Measurements from ENCODE around the gene LRRC8D.

Gene LRRC8D

GRCh38 chr1:89843273-89844130 lies 22.7 kb downstream of the LRRC8D start:
- Histone ChIP-seq H2BK15ac (ENCODE audit: low read depth, poor library complexity, severe bottlenecking) (peak overlapping the region; percentile 39), H3K14ac (ENCODE audit: low read length in 2 of 2) (peak overlapping the region in 1 of 2 experiments; percentile 91), H2BK120ac (ENCODE audit: low read depth, low read length) (peak overlapping the region; percentile 83), H3K79me1 (replicated peaks; ENCODE audit: low read length, poor library complexity, severe bottlenecking) (peaks cover 30% of the 10 kb centered on the region), H2BK5ac (ENCODE audit: low read depth, low read length, poor library complexity, severe bottlenecking) (no peak overlapping the region), H2AFZ (ENCODE audit: low read depth, low read length) (peak overlapping the region; percentile 75), H3K9me3 (ENCODE audit: control insufficient read depth, low read length) (no peaks in the 10 kb centered on the region), H3K27ac (ENCODE audit: low read length, poor library complexity, severe bottlenecking) (peak overlapping the region; percentile 74), H3K4me2 (ENCODE audit: low read length, poor library complexity, severe bottlenecking) (peak overlapping the region; percentile 89), H4K8ac (ENCODE audit: low read length) (peak overlapping the region; percentile 47), H3K4me3 (ENCODE audit: insufficient read depth in 1 of 2, low read depth in 1 of 2, low read length in 2 of 2) (peak overlapping the region; percentile 91 to 92), H2BK12ac (ENCODE audit: low read length in 2 of 2) (peak overlapping the region; percentile 69 to 97), H3K23ac (ENCODE audit: low read length in 2 of 2) (peak overlapping the region; percentile 15 to 46), H3K4me1 (ENCODE audit: control insufficient read depth, insufficient read depth, low read depth, low read length) (peaks cover 3% of the 10 kb centered on the region), H3K18ac (ENCODE audit: low read depth in 1 of 2, low read length in 2 of 2) (peak overlapping the region; percentile 92 to 100), H3K9ac (ENCODE audit: low read length) (peak overlapping the region; percentile 90), H4K91ac (ENCODE audit: low read length) (peak overlapping the region; percentile 94), H3K4ac (ENCODE audit: low read depth in 1 of 2, low read length in 2 of 2) (peak overlapping the region; percentile 29 to 94), H3K36me3 (ENCODE audit: control insufficient read depth in 1 of 2, insufficient read depth in 2 of 2, low read depth in 1 of 2, low read length in 2 of 2) (peaks cover 0 to 3% of the 10 kb centered on the region in 2 experiments), H3K27me3 (ENCODE audit: control insufficient read depth in 1 of 2, insufficient read depth in 1 of 2, low read length in 2 of 2) (no peaks in the 10 kb centered on the region), H2AK5ac (ENCODE audit: low read length, severe bottlenecking) (no peak overlapping the region)
- DNase-seq = peak; percentile 78
- under 1% methylated on average over 58 of the region's 63 CpGs for WGBS

GRCh38 chr1:89844241-89844807 lies 23.5 kb downstream of the LRRC8D start:
- peak; percentile 60 for DNase-seq
- peak overlapping the region in 1 of 2 experiments; percentile 91 for H3K4me3 ChIP-seq (ENCODE audit: insufficient read depth in 1 of 2, low read depth in 1 of 2, low read length in 2 of 2)
- H4K8ac ChIP-seq (ENCODE audit: low read length) = peak overlapping the region; percentile 47
- no peak overlapping the region for H2BK5ac ChIP-seq (ENCODE audit: low read depth, low read length, poor library complexity, severe bottlenecking)
- no peak overlapping the region for H3K23ac ChIP-seq (ENCODE audit: low read length in 2 of 2)
- H2BK12ac ChIP-seq (ENCODE audit: low read length in 2 of 2) = no peak overlapping the region
- H3K27me3 ChIP-seq (ENCODE audit: control insufficient read depth in 1 of 2, insufficient read depth in 1 of 2, low read length in 2 of 2) = no peaks in the 10 kb centered on the region
- H4K91ac ChIP-seq (ENCODE audit: low read length) = no peak overlapping the region
- H2AFZ ChIP-seq (ENCODE audit: low read depth, low read length) = no peak overlapping the region
- H3K14ac ChIP-seq (ENCODE audit: low read length in 2 of 2) = no peak overlapping the region
- peaks cover 0 to 3% of the 10 kb centered on the region in 2 experiments for H3K36me3 ChIP-seq (ENCODE audit: control insufficient read depth in 1 of 2, insufficient read depth in 2 of 2, low read depth in 1 of 2, low read length in 2 of 2)
- H3K79me1 ChIP-seq (replicated peaks; ENCODE audit: low read length, poor library complexity, severe bottlenecking) = peaks cover 29% of the 10 kb centered on the region
- peak overlapping the region; percentile 89 for H3K4me2 ChIP-seq (ENCODE audit: low read length, poor library complexity, severe bottlenecking)
- no peaks in the 10 kb centered on the region for H3K9me3 ChIP-seq (ENCODE audit: control insufficient read depth, low read length)
- peaks cover 3% of the 10 kb centered on the region for H3K4me1 ChIP-seq (ENCODE audit: control insufficient read depth, insufficient read depth, low read depth, low read length)
- H3K4ac ChIP-seq (ENCODE audit: low read depth in 1 of 2, low read length in 2 of 2) = peak overlapping the region in 1 of 2 experiments; percentile 29
- H3K9ac ChIP-seq (ENCODE audit: low read length) = peak overlapping the region; percentile 90
- H2BK120ac ChIP-seq (ENCODE audit: low read depth, low read length) = peak overlapping the region; percentile 83
- peak overlapping the region; percentile 69 for H2AK5ac ChIP-seq (ENCODE audit: low read length, severe bottlenecking)
- H2BK15ac ChIP-seq (ENCODE audit: low read depth, poor library complexity, severe bottlenecking) = no peak overlapping the region
- H3K18ac ChIP-seq (ENCODE audit: low read depth in 1 of 2, low read length in 2 of 2) = peak overlapping the region; percentile 92 to 100
- no peak overlapping the region for H3K27ac ChIP-seq (ENCODE audit: low read length, poor library complexity, severe bottlenecking)
- WGBS = 49% methylated on average over 4 of the region's 7 CpGs

GRCh38 chr1:89844860-89845259 lies 24.0 kb downstream of the LRRC8D start:
- Histone ChIP-seq H3K27ac (ENCODE audit: low read length, poor library complexity, severe bottlenecking) (no peak overlapping the region), H4K8ac (ENCODE audit: low read length) (no peak overlapping the region), H2BK120ac (ENCODE audit: low read depth, low read length) (no peak overlapping the region), H3K9ac (ENCODE audit: low read length) (peak overlapping the region; percentile 90), H3K4me1 (ENCODE audit: control insufficient read depth, insufficient read depth, low read depth, low read length) (peaks cover 3% of the 10 kb centered on the region), H3K79me1 (replicated peaks; ENCODE audit: low read length, poor library complexity, severe bottlenecking) (peaks cover 27% of the 10 kb centered on the region), H3K23ac (ENCODE audit: low read length in 2 of 2) (no peak overlapping the region), H3K36me3 (ENCODE audit: control insufficient read depth in 1 of 2, insufficient read depth in 2 of 2, low read depth in 1 of 2, low read length in 2 of 2) (peaks cover 0 to 3% of the 10 kb centered on the region in 2 experiments), H3K4me3 (ENCODE audit: insufficient read depth in 1 of 2, low read depth in 1 of 2, low read length in 2 of 2) (peak overlapping the region in 1 of 2 experiments; percentile 91), H3K14ac (ENCODE audit: low read length in 2 of 2) (no peak overlapping the region), H3K4ac (ENCODE audit: low read depth in 1 of 2, low read length in 2 of 2) (no peak overlapping the region), H3K18ac (ENCODE audit: low read depth in 1 of 2, low read length in 2 of 2) (peak overlapping the region in 1 of 2 experiments; percentile 18), H3K9me3 (ENCODE audit: control insufficient read depth, low read length) (no peaks in the 10 kb centered on the region), H3K27me3 (ENCODE audit: control insufficient read depth in 1 of 2, insufficient read depth in 1 of 2, low read length in 2 of 2) (no peaks in the 10 kb centered on the region), H2BK15ac (ENCODE audit: low read depth, poor library complexity, severe bottlenecking) (no peak overlapping the region), H2BK5ac (ENCODE audit: low read depth, low read length, poor library complexity, severe bottlenecking) (no peak overlapping the region), H2AFZ (ENCODE audit: low read depth, low read length) (no peak overlapping the region), H4K91ac (ENCODE audit: low read length) (no peak overlapping the region), H2AK5ac (ENCODE audit: low read length, severe bottlenecking) (peak overlapping the region; percentile 69), H2BK12ac (ENCODE audit: low read length in 2 of 2) (no peak overlapping the region), H3K4me2 (ENCODE audit: low read length, poor library complexity, severe bottlenecking) (no peak overlapping the region)
- DNase-seq = no peak
- WGBS = 100% methylated on average over 4 of the region's 5 CpGs

GRCh38 chr1:89847191-89847729 lies 26.4 kb downstream of the LRRC8D start:
- Histone ChIP-seq H2BK15ac (ENCODE audit: low read depth, poor library complexity, severe bottlenecking) (no peak overlapping the region), H3K4me2 (ENCODE audit: low read length, poor library complexity, severe bottlenecking) (no peak overlapping the region), H2BK12ac (ENCODE audit: low read length in 2 of 2) (no peak overlapping the region), H2BK5ac (ENCODE audit: low read depth, low read length, poor library complexity, severe bottlenecking) (no peak overlapping the region), H3K4me3 (ENCODE audit: insufficient read depth in 1 of 2, low read depth in 1 of 2, low read length in 2 of 2) (no peak overlapping the region), H3K27me3 (ENCODE audit: control insufficient read depth in 1 of 2, insufficient read depth in 1 of 2, low read length in 2 of 2) (no peaks in the 10 kb centered on the region), H2BK120ac (ENCODE audit: low read depth, low read length) (no peak overlapping the region), H3K9me3 (ENCODE audit: control insufficient read depth, low read length) (no peaks in the 10 kb centered on the region), H2AFZ (ENCODE audit: low read depth, low read length) (no peak overlapping the region), H4K91ac (ENCODE audit: low read length) (no peak overlapping the region), H3K79me1 (replicated peaks; ENCODE audit: low read length, poor library complexity, severe bottlenecking) (peaks cover 18% of the 10 kb centered on the region), H3K36me3 (ENCODE audit: control insufficient read depth in 1 of 2, insufficient read depth in 2 of 2, low read depth in 1 of 2, low read length in 2 of 2) (peaks cover 0 to 3% of the 10 kb centered on the region in 2 experiments), H3K14ac (ENCODE audit: low read length in 2 of 2) (no peak overlapping the region), H3K4ac (ENCODE audit: low read depth in 1 of 2, low read length in 2 of 2) (no peak overlapping the region), H3K4me1 (ENCODE audit: control insufficient read depth, insufficient read depth, low read depth, low read length) (peaks cover 4% of the 10 kb centered on the region), H3K9ac (ENCODE audit: low read length) (no peak overlapping the region), H2AK5ac (ENCODE audit: low read length, severe bottlenecking) (no peak overlapping the region), H3K23ac (ENCODE audit: low read length in 2 of 2) (no peak overlapping the region), H3K27ac (ENCODE audit: low read length, poor library complexity, severe bottlenecking) (no peak overlapping the region), H4K8ac (ENCODE audit: low read length) (no peak overlapping the region), H3K18ac (ENCODE audit: low read depth in 1 of 2, low read length in 2 of 2) (no peak overlapping the region)
- 99% methylated on average over 3 of the region's 4 CpGs for WGBS
- no peak for DNase-seq
